HG03520 (cell line): ENCODE results near the gene SLC6A17.
A peak's percentile ranks its signal among the peaks of the same experiment; 100 is the strongest.

Source experiments
- ATAC-seq: cut with Tn5 transposase; IDR thresholded peaks from one replicate; pipeline ENCODE4 v1.9.1; 2021; ENCODE audit warnings: mild to moderate bottlenecking, moderate library complexity; ENCODE audit not compliant: unreplicated experiment

The SLC6A17 gene

DNA sequence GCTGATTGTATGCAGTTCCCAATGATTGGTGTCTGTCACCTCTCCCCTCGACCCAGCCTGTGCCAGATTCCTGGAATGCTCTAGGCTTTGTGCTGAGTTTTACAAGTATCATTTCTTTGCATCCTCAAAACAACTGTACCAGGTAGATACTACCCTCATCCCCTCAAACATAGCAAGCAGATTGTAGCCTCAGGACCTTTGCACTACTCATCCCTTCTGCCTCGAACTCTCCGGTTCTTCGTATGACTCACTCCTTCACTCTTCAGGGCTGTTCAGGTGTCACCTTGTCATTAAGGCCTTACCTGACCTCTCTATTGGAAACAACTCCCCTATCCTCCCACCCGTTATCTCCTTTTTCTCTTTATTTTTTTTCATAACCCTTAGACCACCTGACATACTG lies 67.8 kb downstream of the SLC6A17 start:
- no peak for ATAC-seq

GRCh38 chr1:110218739-110219138 lies 68.4 kb downstream of the SLC6A17 start:
- no peak for ATAC-seq

GRCh38 chr1:110220324-110220723 lies 70.0 kb downstream of the SLC6A17 start:
- ATAC-seq: no peak

DNA sequence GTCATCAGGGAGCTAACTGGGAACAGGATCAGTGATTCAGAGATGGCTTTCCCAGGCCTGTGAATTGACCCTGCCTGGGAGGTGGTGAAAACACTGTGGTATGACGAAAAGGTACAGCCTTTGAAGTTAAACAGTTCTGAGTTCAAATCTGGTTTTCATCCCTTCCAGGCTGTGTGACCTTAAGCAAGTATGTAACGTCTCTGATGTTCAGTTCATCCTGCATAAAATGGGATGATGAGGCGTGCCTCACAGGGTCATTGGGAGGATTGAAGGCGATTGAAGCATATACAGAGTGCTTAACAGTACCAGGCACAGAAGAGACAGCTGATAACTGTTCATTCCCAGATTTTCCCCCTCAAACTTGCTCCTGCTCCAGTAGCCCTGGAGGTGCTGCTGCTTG lies 70.8 kb downstream of the SLC6A17 start:
- ATAC-seq: no peak

DNA sequence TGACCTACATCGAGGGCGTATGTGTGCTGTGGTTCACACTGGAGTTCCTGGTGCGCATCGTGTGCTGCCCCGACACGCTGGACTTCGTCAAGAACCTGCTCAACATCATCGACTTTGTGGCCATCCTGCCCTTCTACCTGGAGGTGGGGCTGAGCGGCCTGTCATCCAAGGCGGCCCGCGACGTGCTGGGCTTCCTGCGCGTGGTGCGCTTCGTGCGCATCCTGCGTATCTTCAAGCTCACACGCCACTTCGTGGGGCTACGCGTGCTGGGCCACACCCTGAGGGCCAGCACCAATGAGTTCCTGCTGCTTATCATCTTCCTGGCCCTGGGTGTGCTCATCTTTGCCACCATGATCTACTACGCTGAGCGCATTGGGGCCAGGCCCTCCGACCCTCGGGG lies 72.8 kb downstream of the SLC6A17 start:
- ATAC-seq: no peak

DNA sequence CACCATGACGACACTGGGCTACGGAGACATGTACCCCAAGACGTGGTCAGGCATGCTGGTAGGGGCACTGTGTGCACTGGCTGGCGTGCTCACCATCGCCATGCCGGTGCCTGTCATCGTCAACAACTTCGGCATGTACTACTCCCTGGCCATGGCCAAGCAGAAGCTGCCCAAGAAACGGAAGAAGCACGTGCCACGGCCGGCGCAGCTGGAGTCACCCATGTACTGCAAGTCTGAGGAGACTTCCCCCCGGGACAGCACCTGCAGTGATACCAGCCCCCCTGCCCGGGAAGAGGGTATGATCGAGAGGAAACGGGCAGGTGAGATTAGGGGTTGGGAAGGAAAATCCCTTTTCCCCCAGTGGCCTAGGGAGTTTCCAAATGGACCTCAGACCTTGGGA lies 73.3 kb downstream of the SLC6A17 start:
- no peak for ATAC-seq

GRCh38 chr1:110224240-110224995 lies 74.1 kb downstream of the SLC6A17 start:
- ATAC-seq: no peak

GRCh38 chr1:110225212-110225611 lies 74.9 kb downstream of the SLC6A17 start:
- ATAC-seq: no peak

GRCh38 chr1:110225756-110226404 lies 75.6 kb downstream of the SLC6A17 start:
- ATAC-seq: no peak

DNA sequence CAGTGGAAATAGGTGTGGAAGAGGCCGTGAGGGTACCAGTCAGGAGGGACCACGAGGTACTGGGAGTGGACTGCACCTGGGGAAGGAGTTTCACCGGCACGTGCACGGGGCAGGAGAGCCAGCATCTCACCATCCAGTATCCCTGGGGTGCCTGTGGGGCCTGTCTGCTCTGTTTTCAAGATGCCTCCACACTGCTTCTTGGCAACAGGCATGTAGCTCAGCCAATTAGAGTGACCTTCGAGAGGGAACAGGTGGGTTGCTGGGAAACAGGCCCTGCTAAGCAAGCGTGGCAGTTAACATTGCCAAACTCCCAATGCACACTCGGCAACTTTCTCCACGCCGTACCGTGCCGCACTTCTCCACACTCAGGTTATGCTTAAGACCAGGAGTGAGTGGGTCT lies 77.5 kb downstream of the SLC6A17 start:
- no peak for ATAC-seq

DNA sequence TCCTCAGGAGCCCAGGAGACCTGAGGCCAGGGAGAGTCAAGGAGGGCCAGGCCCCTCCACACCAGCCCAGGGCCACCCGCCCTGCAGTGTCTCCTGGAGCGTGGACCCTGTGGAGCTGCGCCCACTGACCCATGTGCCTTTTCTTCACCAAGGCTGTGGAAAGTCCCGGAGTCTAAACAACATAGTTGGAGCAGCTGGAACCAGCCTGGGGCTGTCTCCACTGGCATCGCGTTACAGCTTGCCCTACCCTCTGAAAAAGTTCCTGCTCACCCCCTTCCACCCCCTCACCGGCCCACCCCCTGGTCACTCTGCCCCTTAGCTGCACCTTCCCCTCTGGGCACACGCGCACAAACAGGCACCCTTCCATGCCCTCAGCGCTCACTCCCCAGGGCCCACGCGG lies 78.1 kb downstream of the SLC6A17 start:
- no peak for ATAC-seq

DNA sequence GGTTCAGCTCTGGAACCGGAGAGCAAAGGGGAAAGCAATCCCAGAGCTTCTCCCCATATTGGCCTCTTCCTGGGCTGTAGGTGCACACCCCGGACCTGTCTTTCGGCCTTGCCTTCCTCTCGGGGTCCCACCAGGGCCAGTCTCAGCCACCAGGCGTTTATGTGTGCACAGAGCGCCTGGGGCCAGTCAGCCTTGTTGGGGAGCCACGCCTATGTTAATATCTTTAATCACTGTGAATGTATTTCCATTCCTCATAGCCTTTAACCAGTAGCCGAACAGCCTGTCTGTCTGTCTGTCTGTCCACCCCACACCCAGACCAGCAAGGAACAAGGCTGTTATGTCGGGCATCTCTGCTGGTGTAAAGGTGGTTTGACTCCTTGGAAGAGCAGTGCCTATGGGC lies 78.6 kb downstream of the SLC6A17 start:
- no peak for ATAC-seq

- no peak for ATAC-seq
Measured at GRCh38 chr1:110229348-110230001, 79.2 kb downstream of the SLC6A17 start.

DNA sequence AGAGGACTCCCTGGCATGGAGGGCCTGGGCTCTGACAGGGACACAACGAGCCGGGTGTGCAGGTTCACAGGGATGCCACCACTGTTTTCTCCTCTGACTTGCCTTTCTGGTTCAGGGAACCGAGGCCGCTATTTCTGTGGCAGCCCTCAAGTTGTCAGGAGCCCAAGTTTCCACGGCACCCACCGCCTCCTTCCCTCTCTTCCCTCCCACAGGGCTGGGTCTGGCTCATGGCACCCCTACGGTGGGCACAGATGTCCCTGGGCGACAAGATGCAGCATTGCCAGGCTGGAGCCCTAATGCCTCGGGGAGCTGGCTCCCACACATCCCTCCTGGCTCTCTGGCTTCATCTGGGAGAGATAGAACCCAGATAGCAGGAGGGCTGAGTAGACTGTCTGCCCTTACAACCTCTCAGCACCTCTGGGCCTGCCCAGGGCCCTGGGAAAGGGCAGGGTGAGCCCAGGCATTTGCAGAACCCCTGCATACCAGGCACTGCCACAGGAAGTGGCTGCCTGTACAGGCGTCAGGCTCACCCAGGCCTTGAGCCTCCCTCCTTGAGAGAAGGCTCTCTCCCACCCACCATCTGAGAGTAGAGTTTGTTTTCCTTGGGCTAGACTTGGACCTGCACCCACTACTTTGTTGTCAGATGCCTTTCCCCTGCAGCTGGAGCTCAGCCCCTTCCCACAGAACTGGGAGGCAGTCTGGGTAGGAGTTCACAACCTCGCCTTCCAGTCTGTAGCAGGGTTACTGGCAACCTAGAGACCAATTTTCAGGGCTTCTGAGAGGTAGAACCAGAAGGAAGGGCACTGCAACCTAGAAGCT lies 80.3 kb downstream of the SLC6A17 start:
- ATAC-seq: no peak

- ATAC-seq: no peak
Measured at GRCh38 chr1:110233861-110234260, 83.6 kb downstream of the SLC6A17 start.

DNA sequence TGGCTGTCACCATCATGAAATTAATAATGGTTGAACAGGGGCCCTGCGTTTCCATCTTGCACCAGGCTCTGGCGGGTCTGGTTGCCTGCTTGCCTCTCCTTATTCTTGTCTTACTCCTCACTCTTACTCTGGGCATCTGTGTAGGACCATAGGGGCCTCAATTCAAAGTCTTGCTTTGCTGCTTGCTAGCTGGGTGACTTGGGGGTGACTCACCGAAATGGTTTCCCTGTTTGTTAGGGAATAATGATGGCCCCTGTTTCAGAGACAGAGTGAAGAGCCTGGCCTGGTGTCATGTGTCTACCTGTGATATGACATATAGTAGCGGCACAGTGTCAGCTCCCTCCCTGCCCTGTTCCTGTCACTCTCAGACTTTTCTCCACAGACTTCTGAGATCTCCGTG lies 84.4 kb downstream of the SLC6A17 start:
- ATAC-seq: no peak

- ATAC-seq: no peak
Measured at GRCh38 chr1:110235181-110235833, 85.0 kb downstream of the SLC6A17 start.

DNA sequence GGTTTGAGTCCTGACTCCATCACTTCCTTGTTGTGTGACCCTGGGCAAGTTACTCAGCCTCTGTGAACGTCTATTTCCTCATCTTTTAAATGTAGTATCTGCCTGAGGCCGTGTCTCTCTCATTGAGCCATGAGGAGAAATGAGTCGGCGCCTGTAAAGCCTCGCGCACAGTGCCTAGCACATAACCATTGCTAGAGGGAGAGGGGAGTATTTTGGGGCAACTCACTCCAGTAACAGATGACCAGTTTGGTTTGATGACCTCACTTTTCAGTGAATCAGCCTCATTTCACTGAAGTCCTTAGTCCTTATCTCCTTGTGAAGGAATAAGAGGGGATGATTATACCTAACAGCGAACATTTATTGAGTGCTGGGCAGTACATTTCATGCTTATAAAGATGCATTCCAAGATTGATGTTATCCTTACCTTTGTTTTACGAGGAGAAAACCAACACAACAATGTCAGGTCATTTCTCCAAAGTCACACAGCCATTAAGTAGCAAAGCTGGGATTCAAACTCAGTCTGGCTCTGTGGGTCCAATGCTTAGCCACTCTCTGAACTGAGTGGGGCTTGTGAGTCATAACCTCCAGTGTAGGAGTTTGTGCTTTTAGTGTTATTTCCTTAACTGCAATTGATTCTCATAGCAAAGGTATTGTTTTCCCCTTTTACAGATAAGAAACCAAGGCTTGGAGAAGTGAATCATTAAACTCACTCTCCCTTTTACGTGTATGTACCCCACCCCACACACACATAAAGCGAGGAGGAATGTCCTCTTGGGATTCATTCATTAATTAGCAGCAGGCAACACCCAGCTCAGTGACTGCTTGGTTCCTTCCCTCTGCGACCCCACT lies 85.8 kb downstream of the SLC6A17 start:
- peak; percentile 38 for ATAC-seq

DNA sequence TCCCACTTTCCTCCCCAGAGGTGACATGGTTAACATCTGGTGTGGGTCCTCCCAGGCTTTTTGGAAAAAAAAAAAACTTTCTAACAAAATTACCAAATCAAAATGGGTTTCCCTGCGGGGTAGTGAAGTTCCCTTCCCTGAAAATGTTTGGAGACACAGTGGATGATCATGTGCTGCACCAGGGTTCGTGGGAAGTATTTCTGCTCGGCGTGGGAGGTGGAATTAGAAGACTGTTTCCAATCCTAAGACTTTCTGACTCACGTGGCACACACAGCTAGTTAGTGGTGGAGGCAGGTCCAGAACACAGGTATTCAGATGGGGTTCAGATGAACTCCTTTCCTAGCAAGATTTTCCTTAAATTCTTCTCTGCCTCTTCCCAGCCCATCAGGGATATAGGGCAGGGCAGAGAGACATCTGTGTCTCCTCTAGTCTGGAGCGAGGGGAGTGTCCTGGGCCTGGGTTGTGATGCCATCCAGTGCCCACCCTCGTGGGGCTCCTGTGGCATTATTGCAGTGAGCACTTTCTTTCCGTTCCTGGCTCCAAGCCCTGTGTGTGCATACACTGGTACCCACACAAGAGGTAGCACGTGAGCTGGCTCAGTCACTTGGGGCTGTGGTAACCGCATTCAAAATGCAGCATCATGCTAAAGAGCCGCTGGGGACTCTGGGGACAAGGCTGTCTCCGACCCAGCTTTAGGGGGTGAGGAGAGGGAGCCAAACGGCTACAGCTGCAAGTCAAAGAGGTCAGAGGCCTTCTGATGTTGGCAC lies 87.3 kb downstream of the SLC6A17 start:
- no peak for ATAC-seq
